ENCODE results near the gene TF. TPM values are rescaled to one million over a fixed set of nuclear protein-coding genes. Genes with fewer than 3 reads are reported as not detected.

The TF gene
- total and polyA plus RNA-seq, 2 of the 8 experiments (the other 6 are each of a cell fraction or from before 2014, with no cell fraction given), result 0.02 to 0.26 TPM

DNA sequence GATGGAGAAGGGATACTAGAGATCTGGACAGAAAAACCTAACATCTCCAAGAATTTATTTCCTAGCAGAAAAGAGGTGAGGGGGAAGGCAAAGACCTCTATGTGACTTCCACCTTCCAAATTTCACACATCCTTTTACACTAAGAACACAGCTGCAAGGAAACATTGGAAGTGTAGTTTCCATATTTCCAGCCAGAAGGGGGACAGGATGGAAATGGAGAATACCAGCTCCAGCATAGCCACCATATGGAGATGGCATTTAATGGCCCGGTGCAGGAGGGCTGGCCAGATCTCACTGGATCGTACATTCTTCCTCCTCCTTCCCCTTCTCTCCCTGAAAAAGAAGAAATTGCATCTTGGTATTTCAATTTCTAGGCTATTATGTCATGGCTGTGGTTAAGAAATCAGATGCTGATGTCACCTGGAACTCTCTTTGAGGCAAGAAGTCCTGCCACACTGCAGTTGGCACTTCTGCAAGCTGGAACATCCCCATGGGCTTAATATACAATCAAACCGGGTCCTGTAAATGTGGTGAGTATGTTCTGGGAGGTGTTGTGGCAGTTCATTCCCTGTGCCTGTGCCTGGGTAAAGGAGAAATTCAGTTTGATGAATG lies 36.9 kb upstream of the TF start:
- H2BK120ac ChIP-seq (replicated peaks; ENCODE audit: low read depth, low read length), result no peak overlapping the region
- no peak overlapping the region for H3K4me3 ChIP-seq (ENCODE audit: extremely low read depth in 1 of 4, insufficient read depth in 2 of 4, low read depth in 3 of 4, low read length in 4 of 4)
- H3K14ac ChIP-seq (ENCODE audit: insufficient read length), result no peak overlapping the region
- H4K5ac ChIP-seq (ENCODE audit: insufficient read length, low read depth, low read length), result no peak overlapping the region
- CTCF ChIA-PET (ENCODE audit: partially characterized antibody), result interaction anchor here (0.7 to 1.6 kb wide), 3 partner anchors 18 to 167 kb away, joined by 3 to 4 read pairs (median 3); no protein-coding TSS in a partner anchor
- POLR2A ChIA-PET (ENCODE audit: partially characterized antibody), result no interaction called here
- no peak overlapping the region for H2BK5ac ChIP-seq (ENCODE audit: low read depth, low read length)
- no peaks in the 10 kb centered on the region for H3K79me2 ChIP-seq (ENCODE audit: control insufficient read depth in 1 of 2, insufficient read depth in 2 of 2, low read length in 2 of 2)
- H3K27ac ChIP-seq (ENCODE audit: low read depth, low read length), result no peak overlapping the region
- H3K36me3 ChIP-seq (ENCODE audit: control insufficient read depth in 2 of 4, insufficient read depth in 4 of 4, low read length in 3 of 4), result no peaks in the 10 kb centered on the region
- H3K56ac ChIP-seq (replicated peaks; ENCODE audit: insufficient read length, low read depth, low read length), result no peak overlapping the region
- H2BK12ac ChIP-seq (ENCODE audit: low read depth, low read length), result no peak overlapping the region
- DNase-seq (ENCODE audit: low read depth in 1 of 2, low spot score in 2 of 2) (no peak), FAIRE-seq (no peak)
- H3K23me2 ChIP-seq (ENCODE audit: low read depth, low read length), result no peaks in the 10 kb centered on the region
- H2BK20ac ChIP-seq (ENCODE audit: low read length), result no peak overlapping the region
- no peaks in the 10 kb centered on the region for H3K9me3 ChIP-seq (ENCODE audit: insufficient read depth in 2 of 2, low read depth in 1 of 2, low read length in 1 of 2)
- no peak overlapping the region for H2AFZ ChIP-seq (ENCODE audit: low read length)
- no peak overlapping the region for H2AK5ac ChIP-seq (ENCODE audit: low read depth, low read length)
- no peak overlapping the region for H3K18ac ChIP-seq (ENCODE audit: extremely low read depth, low read length)
- no peak overlapping the region for H2BK15ac ChIP-seq (ENCODE audit: low read length)
- H3K79me1 ChIP-seq (ENCODE audit: low read depth, low read length), result no peaks in the 10 kb centered on the region
- no peaks in the 10 kb centered on the region for H4K20me1 ChIP-seq (replicated peaks in 1 of 2; ENCODE audit: control insufficient read depth in 1 of 2, insufficient read depth in 2 of 2, low read length in 2 of 2)
- no peak overlapping the region for H4K91ac ChIP-seq (replicated peaks; ENCODE audit: insufficient read length, low read length)
- H3K27me3 ChIP-seq (replicated peaks in 1 of 4; ENCODE audit: control insufficient read depth in 3 of 4, extremely low read depth in 1 of 4, insufficient read depth in 3 of 4, low read length in 3 of 4), result peaks cover 0 to 3% (median 0%) of the 10 kb centered on the region in 4 experiments; a peak in 2 of 7 replicates
- no peak overlapping the region for H3K4me2 ChIP-seq (ENCODE audit: insufficient read depth in 1 of 2, low read depth in 2 of 2, low read length in 2 of 2)
- H4K8ac ChIP-seq (ENCODE audit: extremely low read depth, insufficient read depth, low read length), result no peak overlapping the region
- no peak overlapping the region for H3K4ac ChIP-seq (replicated peaks; ENCODE audit: insufficient read length, low read depth, low read length)
- WGBS, 2 experiments (ENCODE audit: extremely low coverage in 1 of 2, insufficient coverage in 1 of 2, insufficient read length in 1 of 2, insufficient replicate concordance in 2 of 2, low coverage in 1 of 2, low lambda C conversion rate in 2 of 2, missing lambda C conversion rate in 1 of 2), result 80% methylated on average over 3 of the region's 3 CpGs; no CpG with 5 or more reads in 1 of the 2 experiments
- H3K4me1 ChIP-seq (replicated peaks in 1 of 4; ENCODE audit: control insufficient read depth in 3 of 4, insufficient read depth in 4 of 4, low read length in 3 of 4), result no peaks in the 10 kb centered on the region
- H3K9ac ChIP-seq (replicated peaks in 1 of 4; ENCODE audit: extremely low read depth in 1 of 4, low read depth in 3 of 4, low read length in 3 of 4), result no peak overlapping the region
- no peak overlapping the region for H3K23ac ChIP-seq (ENCODE audit: insufficient read length)
- TF ChIP-seq BCL11A (IDR thresholded peaks at IDR 0.05; ENCODE audit: low read depth in 2 of 2, low read length in 2 of 2) (no peak), TAF1 (IDR thresholded peaks at IDR 0.05; ENCODE audit: low read depth, low read length) (no peak), SAP30 (IDR thresholded peaks at IDR 0.05; ENCODE audit: insufficient read depth, insufficient replicate concordance, low read length) (no peak), RAD21 (IDR thresholded peaks at IDR 0.05 in 1 of 2, conservative IDR thresholded peaks at IDR 0.05 in 1 of 2; ENCODE audit: low read depth in 2 of 2, low read length in 2 of 2) (no peak)
